B cell (primary cell): ENCODE measurements around the gene SCRN1. TPM values are rescaled to one million over a fixed set of nuclear protein-coding genes. Genes with fewer than 3 reads are reported as not detected.

Experiments
- ATAC-seq: fragments of 200-7000 bp; cut with Tn5 transposase; one replicate; pipeline ENCODE4 v1.10.0; 2021; ENCODE audit warnings: low read depth, mild to moderate bottlenecking, moderate number of reproducible peaks, moderate library complexity
- CTCF ChIA-PET: fragments of 350-600 bp; sonication (Branson Sonifier 250); formaldehyde crosslinking; loops from one replicate; lab custom pipeline; 2021; ENCODE audit warnings: antibody characterized with exemption, inconsistent platforms; lab: Charles Lee
- POLR2A ChIA-PET: fragments of 350-600 bp; sonication (Branson Sonifier 250); formaldehyde crosslinking; loops from one replicate; lab custom pipeline; 2021; ENCODE audit warnings: antibody characterized with exemption; lab: Charles Lee
- DNase-seq: peaks from one replicate; pipeline ENCODE4 v3.0.0; 2013
- H2AFZ ChIP-seq: 2 replicates; pipeline ENCODE4 v1.6.1; 2012; ENCODE audit warnings: mild to moderate bottlenecking, low read depth, low read length; ENCODE audit not compliant: insufficient read depth, poor library complexity, severe bottlenecking
- H3K27ac ChIP-seq, 2 donors: 1 replicate in 1 of 2; 2 replicates in 1 of 2; pipeline ENCODE4 v1.5.1; 2012 to 2013; ENCODE audit warnings: low read length in 2 of 2, mild to moderate bottlenecking in 2 of 2, moderate library complexity in 1 of 2
- H3K27me3 ChIP-seq, 4 experiments: fragments of 200-600 bp in 1 of 4; sonication (generic) in 1 of 4; replicated peaks in 1 of 4; 1 replicate in 2 of 4; 2 replicates in 2 of 4; pipeline versions ENCODE4 v1.6.1 to v1.7.0; 2013 to 2016; ENCODE audit warnings: low read length in 3 of 4, mild to moderate bottlenecking in 2 of 4, mixed read lengths in 1 of 4, moderate library complexity in 1 of 4; ENCODE audit not compliant: insufficient read depth in 4 of 4, control insufficient read depth in 3 of 4; ENCODE audit errors: control extremely low read depth in 1 of 4
- H3K36me3 ChIP-seq, 2 experiments: replicated peaks in 1 of 2; 1 replicate in 1 of 2; 2 replicates in 1 of 2; pipeline versions ENCODE4 v1.6.1 to v1.7.1; 2013; ENCODE audit warnings: low read length in 1 of 2; ENCODE audit not compliant: insufficient read depth in 2 of 2, control insufficient read depth in 1 of 2; ENCODE audit errors: control extremely low read depth in 1 of 2, extremely low read depth in 1 of 2
- H3K4me1 ChIP-seq, 2 donors: fragments of 200-600 bp in 1 of 2; sonication (generic) in 1 of 2; 1 replicate in 1 of 2; 2 replicates in 1 of 2; pipeline versions ENCODE4 v1.5.1 to v1.6.1; 2013 to 2017; ENCODE audit warnings: low read length in 2 of 2; ENCODE audit not compliant: control insufficient read depth in 2 of 2, insufficient read depth in 2 of 2
- H3K4me2 ChIP-seq: replicated peaks from 2 replicates; pipeline ENCODE3; 2012; ENCODE audit warnings: mild to moderate bottlenecking, low read depth, low read length; ENCODE audit not compliant: poor library complexity, severe bottlenecking
- H3K4me3 ChIP-seq, 5 experiments: fragments of 200-600 bp in 1 of 5; sonication (generic) in 1 of 5; 1 replicate in 3 of 5; 2 replicates in 2 of 5; pipeline versions ENCODE4 v1.5.1 to v1.7.0; 2011 to 2016; ENCODE audit warnings: low read length in 4 of 5, mild to moderate bottlenecking in 4 of 5, low read depth in 2 of 5, control low read depth in 1 of 5, moderate library complexity in 1 of 5; ENCODE audit not compliant: insufficient read depth in 1 of 5; ENCODE audit errors: control extremely low read depth in 1 of 5, extremely low read depth in 1 of 5
- H3K79me2 ChIP-seq: fragments of 200-600 bp; sonication (generic); one replicate; pipeline ENCODE4 v1.6.0; 2016; ENCODE audit warnings: low read length; ENCODE audit not compliant: control insufficient read depth, insufficient read depth
- H3K9ac ChIP-seq: fragments of 200-600 bp; sonication (generic); 2 replicates; pipeline ENCODE4 v1.6.1; 2017; ENCODE audit warnings: mild to moderate bottlenecking, low read length, moderate library complexity
- H3K9me3 ChIP-seq, 3 donors: one replicate each; pipeline versions ENCODE4 v1.6.1 to v1.7.1; 2013; ENCODE audit warnings: low read length in 2 of 3; ENCODE audit not compliant: control insufficient read depth in 2 of 3, insufficient read depth in 1 of 3; ENCODE audit errors: control extremely low read depth in 1 of 3
- H4K20me1 ChIP-seq: 2 replicates; pipeline ENCODE4 v1.6.0; 2012; ENCODE audit warnings: mild to moderate bottlenecking, low read length; ENCODE audit not compliant: insufficient read depth, control insufficient read depth, poor library complexity, severe bottlenecking
- H3K27ac Mint-ChIP-seq: one replicate; pipeline ENCODE4 v1.8.0; 2021; ENCODE audit warnings: mixed read lengths
- H3K27me3 Mint-ChIP-seq: one replicate; pipeline ENCODE4 v1.8.0; 2021; ENCODE audit warnings: mixed read lengths
- H3K4me1 Mint-ChIP-seq: one replicate; pipeline ENCODE4 v1.8.0; 2021; ENCODE audit warnings: mixed read lengths
- H3K4me3 Mint-ChIP-seq: one replicate; pipeline ENCODE4 v1.8.0; 2021; ENCODE audit warnings: mixed read lengths
- H3K9me3 Mint-ChIP-seq: one replicate; pipeline ENCODE4 v1.8.0; 2022; ENCODE audit warnings: mixed read lengths; ENCODE audit not compliant: insufficient read depth
- EZH2 ChIP-seq: IDR thresholded peaks from 2 replicates; pipeline ENCODE4 v1.6.1; 2012; ENCODE audit warnings: borderline replicate concordance, low read depth, mild to moderate bottlenecking, moderate library complexity, low read length; ENCODE audit not compliant: insufficient read depth, poor library complexity, severe bottlenecking
- WGBS: methylation state at CpG from one replicate; pipeline ENCODE4 v1.1.5; 2013; ENCODE audit warnings: missing lambda C conversion rate; ENCODE audit not compliant: insufficient coverage; 5-methylcytosine and 5-hydroxymethylcytosine counted together
- intact Hi-C: fragments of 100-400 bp; cut with micrococcal nuclease; formaldehyde crosslinking; loops from one replicate; pipeline ENCODE4 v1.10.0; 2022
- polyA minus RNA-seq: library from RNA; depleted of rRNA, polyadenylated mRNA; stranded (reverse); fragments of >200 nt; gene quantifications from 2 replicates; pipeline ENCODE4 v1.2.3, GENCODE V29; 2012
- polyA plus RNA-seq: library from polyadenylated mRNA; depleted of rRNA; stranded (reverse); fragments of >200 nt; gene quantifications from 2 replicates; pipeline ENCODE4 v1.2.3, GENCODE V29; 2012
- total RNA-seq, 2 donors: library from RNA; stranded (reverse); fragments of 120-200 nt in 1 of 2; gene quantifications; 1 replicate in 1 of 2; 2 replicates in 1 of 2; pipeline versions ENCODE4 v1.2.3 to v1.2.4, GENCODE V29; 2013 to 2022
- TF ChIP-seq, protein P1 (sequence below): fragments of 200-600 bp; IDR thresholded peaks from one replicate; pipeline ENCODE4 v1.8.0; 2022; ENCODE audit warnings: antibody characterized with exemption, mild to moderate bottlenecking

The SCRN1 gene, protein sequence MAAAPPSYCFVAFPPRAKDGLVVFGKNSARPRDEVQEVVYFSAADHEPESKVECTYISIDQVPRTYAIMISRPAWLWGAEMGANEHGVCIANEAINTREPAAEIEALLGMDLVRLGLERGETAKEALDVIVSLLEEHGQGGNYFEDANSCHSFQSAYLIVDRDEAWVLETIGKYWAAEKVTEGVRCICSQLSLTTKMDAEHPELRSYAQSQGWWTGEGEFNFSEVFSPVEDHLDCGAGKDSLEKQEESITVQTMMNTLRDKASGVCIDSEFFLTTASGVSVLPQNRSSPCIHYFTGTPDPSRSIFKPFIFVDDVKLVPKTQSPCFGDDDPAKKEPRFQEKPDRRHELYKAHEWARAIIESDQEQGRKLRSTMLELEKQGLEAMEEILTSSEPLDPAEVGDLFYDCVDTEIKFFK
- total RNA-seq (59.4 and 66.6 TPM in 2 replicates), polyA plus RNA-seq (14.4 and 16.6 TPM in 2 replicates), polyA minus RNA-seq (16.5 and 23.5 TPM in 2 replicates)
- total RNA-seq (2013) = 32.5 TPM

DNA sequence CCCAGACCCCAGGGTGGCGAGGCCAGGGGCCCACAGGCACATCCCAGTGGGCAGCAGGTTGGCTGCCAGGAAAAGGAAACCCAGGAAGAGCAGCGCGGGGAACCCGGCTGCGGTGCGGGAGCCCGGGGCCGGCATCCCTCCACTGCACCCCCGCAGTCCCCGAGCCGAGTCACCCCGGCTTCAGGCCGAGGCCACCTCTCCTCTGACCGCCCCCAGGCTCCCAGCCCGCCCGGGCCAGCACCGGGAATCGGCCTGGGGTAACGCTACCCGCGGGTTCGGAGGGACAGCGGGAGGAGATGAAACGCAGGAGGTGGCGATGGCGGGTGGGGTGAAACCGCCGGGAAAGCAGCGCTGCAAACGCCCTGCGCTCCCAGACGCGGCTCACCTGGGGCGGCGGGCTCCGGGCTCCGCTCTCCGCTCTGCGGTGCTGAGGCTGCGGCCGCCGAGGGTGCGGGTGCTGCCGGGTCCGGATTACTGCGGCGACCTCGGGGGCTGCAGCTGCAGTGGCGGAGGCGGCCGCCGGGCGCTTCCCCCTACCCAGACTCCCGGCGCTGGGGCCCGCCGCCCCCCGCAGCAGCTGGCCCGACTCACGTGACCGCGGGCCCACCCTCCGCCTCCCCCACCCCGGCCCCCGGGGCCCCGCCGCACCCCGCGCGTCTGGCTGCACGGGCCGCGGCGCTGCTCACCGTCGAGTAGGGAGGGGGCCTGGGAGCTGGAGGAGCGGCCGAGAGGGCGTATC, at the start of gene SCRN1:
TSS of gene SCRN1 (minus strand) at position 545 of the 739 bp plus-strand sequence. CDS start 20,734 bp downstream, outside the sequence.
- Mint-ChIP-seq H3K4me3 (peak within 1 kb of the TSS; percentile 94), H3K27ac (peak within 1 kb of the TSS; percentile 97), H3K27me3 (no peaks in the 10 kb centered on the region), H3K9me3 (no peaks in the 10 kb centered on the region), H3K4me1 (peaks cover 39% of the 10 kb centered on the region)
- ChIA-PET POLR2A (interaction anchor here (0.6 to 2.6 kb wide), 2 partner anchors 38 to 343 kb away, joined by 3 to 17 read pairs; partner anchors contain the start of genes FKBP14 and PLEKHA8), CTCF (no interaction called here)
- no peaks in the 10 kb centered on the region for H4K20me1 ChIP-seq
- H3K27me3 ChIP-seq = peaks cover 0 to 18% (median 0%) of the 10 kb centered on the region in 4 experiments
- under 1% methylated on average over 67 of the region's 79 CpGs for WGBS
- peak within 1 kb of the TSS; percentile 66 to 82 for H3K27ac ChIP-seq
- peak within 1 kb of the TSS; percentile 90 for H3K9ac ChIP-seq
- peak within 1 kb of the TSS; percentile 92 for H2AFZ ChIP-seq
- TF ChIP-seq, protein P1, sequence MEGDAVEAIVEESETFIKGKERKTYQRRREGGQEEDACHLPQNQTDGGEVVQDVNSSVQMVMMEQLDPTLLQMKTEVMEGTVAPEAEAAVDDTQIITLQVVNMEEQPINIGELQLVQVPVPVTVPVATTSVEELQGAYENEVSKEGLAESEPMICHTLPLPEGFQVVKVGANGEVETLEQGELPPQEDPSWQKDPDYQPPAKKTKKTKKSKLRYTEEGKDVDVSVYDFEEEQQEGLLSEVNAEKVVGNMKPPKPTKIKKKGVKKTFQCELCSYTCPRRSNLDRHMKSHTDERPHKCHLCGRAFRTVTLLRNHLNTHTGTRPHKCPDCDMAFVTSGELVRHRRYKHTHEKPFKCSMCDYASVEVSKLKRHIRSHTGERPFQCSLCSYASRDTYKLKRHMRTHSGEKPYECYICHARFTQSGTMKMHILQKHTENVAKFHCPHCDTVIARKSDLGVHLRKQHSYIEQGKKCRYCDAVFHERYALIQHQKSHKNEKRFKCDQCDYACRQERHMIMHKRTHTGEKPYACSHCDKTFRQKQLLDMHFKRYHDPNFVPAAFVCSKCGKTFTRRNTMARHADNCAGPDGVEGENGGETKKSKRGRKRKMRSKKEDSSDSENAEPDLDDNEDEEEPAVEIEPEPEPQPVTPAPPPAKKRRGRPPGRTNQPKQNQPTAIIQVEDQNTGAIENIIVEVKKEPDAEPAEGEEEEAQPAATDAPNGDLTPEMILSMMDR = no peak
- no peak for TF ChIP-seq EZH2
- H3K4me2 ChIP-seq = peak within 1 kb of the TSS; percentile 92
- peaks cover 0 to 16% (median 15%) of the 10 kb centered on the region in 3 donors for H3K9me3 ChIP-seq
- peak; percentile 73 for DNase-seq
- ATAC-seq = peak; percentile 55
- peak within 1 kb of the TSS; percentile 42 to 96 (median 89) for H3K4me3 ChIP-seq
- H3K79me2 ChIP-seq = peaks cover 32% of the 10 kb centered on the region
- peaks cover 32 to 39% of the 10 kb centered on the region in 2 donors for H3K4me1 ChIP-seq
- no peaks in the 10 kb centered on the region for H3K36me3 ChIP-seq
- intact Hi-C loops = loop anchor here (1.0 to 2.0 kb wide), 2 partner anchors 37 to 73 kb away; partner anchors contain the start of gene FKBP14
